Activated CD4-positive, alpha-beta T cell treated with anti-CD3 and anti-CD28 coated beads, Interleukin-2, amount 50 U/mL, for 16 hours (primary cell): ENCODE data around the gene KCNA10.
"Not testable (repeated sequence)": the region's sequence is repeated elsewhere in the genome, so short reads cannot be mapped to it uniquely, and the experiment has no call there.

Experiments
- DNase-seq: peaks from one replicate; pipeline ENCODE4 v3.0.0-alpha.2; 2020

The KCNA10 gene

GRCh38 chr1:110529011-110529410 lies 10.0 kb upstream of the KCNA10 start:
- DNase-seq = no peak

DNA sequence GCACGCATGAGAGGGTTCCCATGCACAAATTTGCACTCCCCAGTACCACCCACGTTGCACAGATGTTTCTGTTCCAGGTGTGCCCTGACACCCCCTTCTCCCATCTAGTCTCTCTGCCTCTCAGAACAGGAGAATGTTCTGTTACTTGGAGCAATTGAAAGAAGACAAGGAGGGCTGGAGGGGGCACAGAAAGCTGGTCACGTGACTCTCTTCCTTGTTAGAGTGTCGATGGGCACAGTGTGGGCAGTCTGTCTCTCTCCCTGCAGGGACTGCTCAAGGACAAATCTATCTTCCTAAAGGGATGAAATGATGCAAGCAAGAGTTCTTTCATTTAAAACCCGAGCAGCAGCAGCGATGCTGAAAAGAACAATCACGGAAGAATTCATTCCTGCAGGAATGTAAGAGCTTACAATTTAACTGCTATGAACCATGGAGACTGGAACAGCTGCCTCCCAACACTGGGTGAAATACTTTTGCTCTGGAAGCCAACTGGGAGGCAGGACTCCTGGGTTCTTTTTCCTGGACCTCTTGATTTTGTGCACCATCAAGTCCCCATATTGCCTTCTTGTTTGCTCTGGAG lies 7.3 kb upstream of the KCNA10 start:
- no peak for DNase-seq

DNA sequence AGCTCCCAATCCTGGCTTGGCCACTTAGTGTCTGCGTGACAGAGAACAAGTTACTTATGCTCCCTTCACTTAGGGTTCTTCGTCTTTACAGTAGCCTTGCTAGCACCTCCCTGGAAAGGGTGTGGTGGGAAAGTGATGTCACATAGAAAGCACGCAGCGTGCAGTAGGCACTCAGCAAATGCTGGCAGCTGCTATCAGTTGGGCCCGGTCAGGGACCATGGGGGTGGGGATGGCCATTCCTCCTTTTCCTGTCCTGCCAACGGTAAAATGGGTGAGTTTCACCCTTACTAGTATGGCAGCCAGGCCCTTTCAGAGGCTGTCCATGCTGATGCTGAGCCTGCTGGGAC lies 6.2 kb upstream of the KCNA10 start:
- DNase-seq = no peak

DNA sequence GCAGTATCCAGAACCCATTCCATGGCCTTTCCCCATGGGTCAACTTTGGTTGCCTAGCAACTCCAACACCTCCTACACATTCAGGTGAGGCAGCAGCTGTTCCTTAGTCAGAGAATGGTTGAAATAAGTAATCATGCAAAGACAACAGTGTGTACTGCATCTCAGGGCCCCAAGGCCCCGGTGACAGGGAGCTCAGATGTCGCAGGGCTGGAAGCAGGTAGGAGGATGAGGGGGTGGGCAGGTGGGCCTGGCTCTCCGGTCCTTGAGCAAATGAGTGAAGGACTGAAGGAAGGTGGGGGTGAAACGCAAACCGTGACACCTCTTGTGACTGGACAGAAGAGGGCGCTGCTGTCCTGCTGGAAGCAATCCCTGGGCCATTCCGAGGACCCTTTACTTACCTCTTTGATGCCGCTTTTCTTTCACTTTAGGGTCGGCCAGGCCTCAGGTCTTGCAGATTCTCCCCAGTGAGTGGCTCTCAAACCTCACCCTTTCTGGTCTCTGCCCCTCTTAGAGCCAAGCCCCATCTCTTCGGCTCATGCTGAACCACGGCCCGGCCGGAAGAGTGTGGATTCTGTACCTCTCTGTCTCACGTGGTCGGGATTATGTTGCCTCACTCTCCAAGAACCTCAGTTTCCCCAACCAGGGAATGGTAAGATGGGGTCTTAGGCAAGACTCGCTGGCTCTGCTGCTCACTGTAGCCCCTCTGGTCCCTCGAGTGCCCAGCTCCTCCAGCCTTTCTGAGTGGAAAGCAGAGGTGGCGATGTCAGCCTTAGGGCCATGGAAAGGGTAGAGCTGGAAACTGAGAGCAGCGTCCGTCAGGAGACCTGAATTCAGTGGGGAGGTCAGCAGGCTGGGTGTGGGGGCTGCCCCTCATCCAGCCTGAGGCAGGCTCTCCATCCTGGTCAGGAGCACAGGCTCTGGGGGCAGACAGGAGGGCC lies 5.6 kb upstream of the KCNA10 start:
- DNase-seq = peak; percentile 57

- DNase-seq = no peak
Measured at GRCh38 chr1:110523011-110523410, 4.0 kb upstream of the KCNA10 start.

DNA sequence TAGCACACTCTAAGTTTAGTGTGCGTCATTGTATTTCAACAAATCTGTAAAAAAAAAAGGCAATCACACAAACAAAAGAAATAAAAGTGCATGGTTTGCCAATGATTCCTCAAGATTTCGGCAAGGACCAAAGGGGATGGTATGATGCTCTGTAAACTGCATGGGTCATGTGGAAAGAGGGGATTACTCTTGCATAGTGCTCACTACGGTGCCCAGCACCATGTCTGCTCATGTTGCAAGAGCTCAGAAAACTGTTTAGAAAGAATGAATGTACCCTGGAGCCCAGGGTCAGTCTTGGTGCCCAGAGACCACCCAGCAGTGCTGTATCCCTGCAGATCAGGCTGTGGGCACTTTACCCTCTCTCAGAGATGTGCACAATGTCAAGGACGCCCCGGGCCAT lies 3.6 kb upstream of the KCNA10 start:
- DNase-seq = no peak

DNA sequence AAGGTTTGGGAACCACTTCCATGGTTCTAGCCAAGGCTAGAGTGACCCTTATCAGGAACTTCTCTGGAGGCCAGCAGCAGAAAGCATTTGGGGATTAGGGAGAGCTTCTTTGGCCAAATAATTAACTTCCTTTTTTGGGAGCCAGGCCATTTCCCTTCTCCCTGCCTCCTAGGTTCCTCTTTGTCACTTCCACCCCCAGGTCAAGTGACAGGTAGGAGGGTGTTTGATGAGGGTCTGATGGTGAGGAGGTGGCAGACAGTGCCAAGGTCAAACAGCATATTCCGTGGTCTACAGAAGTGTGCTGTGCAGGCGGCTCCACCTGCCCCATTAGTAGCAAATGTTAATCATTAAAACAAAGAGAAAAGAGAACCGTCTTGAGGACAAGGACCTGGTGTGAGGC lies 1.9 kb upstream of the KCNA10 start:
- no peak for DNase-seq

GRCh38 chr1:110515891-110516290 lies 3.1 kb downstream of the KCNA10 start:
- DNase-seq = no peak

GRCh38 chr1:110515041-110515440 lies 3.9 kb downstream of the KCNA10 start:
- DNase-seq = no peak

DNA sequence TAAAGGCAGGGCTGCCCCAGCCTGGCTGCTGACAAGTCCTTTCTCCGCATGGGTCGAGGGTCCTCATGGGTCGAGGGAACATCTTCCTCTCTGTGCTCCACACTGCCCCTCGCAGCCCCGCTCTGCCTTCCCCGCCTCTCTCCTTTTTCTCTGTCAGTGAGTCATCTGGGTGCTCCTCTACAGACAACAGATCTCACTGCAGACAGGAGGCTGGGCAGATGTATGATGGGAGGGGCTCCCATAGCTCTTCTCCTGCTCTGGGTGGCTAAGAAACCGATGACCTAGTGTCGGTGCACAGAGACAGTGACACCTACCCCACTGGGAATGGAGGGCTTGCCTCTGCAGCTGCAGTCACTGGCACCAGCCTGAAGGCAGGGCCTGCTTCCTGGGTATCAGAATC lies 5.5 kb downstream of the KCNA10 start:
- DNase-seq = no peak

DNA sequence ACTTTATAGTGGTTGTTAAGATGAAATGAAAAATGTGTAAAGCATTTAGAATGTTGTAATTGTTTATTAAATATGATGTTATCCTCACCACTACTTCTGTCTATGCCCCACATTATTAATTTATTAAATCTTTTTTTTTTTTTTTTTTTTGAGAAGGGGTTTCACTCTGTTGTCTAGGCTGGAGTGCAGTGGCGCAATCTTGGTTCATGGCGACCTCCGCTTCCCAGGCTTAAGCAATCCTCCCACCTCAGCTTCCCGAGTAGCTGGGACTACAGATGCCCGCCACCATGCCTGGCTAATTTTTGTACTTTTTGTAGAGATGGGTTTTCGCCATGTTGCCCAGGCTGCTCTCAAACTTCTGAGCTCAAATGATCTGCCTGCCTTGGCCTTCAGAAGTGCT lies 7.5 kb downstream of the KCNA10 start:
- DNase-seq = no peak

DNA sequence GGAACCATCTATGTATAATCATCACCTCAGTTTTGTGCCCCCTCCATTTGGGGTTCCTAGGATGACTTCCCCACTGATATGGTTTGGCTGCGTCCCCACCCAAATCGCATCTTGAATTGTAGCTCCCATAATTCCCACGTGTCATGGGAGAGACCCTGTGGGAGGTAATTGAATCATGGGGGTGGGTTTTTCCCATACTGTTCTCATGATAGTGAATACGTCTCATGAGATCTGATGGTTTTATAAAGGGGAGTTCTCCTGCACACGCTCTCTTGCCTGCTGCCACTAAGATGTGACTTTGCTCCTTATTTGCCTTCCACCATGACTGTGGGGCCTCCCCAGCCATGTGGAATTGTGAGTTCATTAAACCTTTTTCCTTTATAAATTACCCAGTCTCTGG lies 8.1 kb downstream of the KCNA10 start:
- DNase-seq = not testable (repeated sequence)

- DNase-seq = no peak
Measured at GRCh38 chr1:110509655-110510054, 9.3 kb downstream of the KCNA10 start.

- DNase-seq = no peak
Measured at GRCh38 chr1:110508028-110508940, 10.7 kb downstream of the KCNA10 start.

GRCh38 chr1:110506541-110506940 lies 12.4 kb downstream of the KCNA10 start:
- DNase-seq = no peak

DNA sequence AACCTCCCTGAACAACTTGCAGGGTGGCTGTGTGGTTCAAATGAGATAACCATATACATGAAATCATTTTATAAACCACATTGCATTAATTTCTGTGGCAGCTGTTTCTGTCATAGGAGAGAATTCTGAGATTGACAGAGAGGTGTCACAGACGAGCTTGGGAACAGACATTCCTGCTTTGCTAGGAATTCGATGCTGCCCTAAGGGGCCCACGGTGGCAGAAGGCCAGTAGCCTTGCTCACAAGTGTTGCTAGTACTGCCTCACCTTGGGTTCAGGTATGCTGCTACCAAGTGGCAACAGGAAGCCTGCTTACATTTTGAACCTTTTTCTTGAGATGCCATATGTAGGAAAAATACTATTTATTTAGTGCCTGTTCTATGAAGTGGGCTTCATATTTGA lies 13.4 kb downstream of the KCNA10 start:
- no peak for DNase-seq

DNA sequence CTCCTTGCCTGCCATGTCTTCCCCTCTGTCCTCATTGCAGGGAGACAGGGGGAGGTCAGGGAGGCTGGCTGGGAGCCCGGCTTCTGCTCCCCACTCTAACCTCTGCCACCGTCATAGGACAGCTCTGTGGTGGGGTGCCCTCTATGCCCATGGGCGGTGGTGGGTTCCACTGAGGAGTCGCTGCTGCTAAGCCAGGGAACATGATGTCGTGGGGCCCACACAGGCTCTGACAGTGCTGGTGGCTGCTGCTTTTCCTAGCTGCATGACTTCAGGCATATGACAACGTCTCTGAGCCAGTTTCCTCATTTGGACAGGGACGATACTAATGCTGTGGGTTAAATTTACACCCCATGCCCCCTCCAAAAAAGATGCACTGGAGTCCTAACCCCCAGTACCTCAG lies 14.7 kb downstream of the KCNA10 start:
- DNase-seq = no peak

- no peak for DNase-seq
Measured at GRCh38 chr1:110503471-110503870, 15.5 kb downstream of the KCNA10 start.

GRCh38 chr1:110502402-110503151 lies 16.4 kb downstream of the KCNA10 start:
- no peak for DNase-seq

- DNase-seq = no peak
Measured at GRCh38 chr1:110501488-110502132, 17.4 kb downstream of the KCNA10 start.

DNA sequence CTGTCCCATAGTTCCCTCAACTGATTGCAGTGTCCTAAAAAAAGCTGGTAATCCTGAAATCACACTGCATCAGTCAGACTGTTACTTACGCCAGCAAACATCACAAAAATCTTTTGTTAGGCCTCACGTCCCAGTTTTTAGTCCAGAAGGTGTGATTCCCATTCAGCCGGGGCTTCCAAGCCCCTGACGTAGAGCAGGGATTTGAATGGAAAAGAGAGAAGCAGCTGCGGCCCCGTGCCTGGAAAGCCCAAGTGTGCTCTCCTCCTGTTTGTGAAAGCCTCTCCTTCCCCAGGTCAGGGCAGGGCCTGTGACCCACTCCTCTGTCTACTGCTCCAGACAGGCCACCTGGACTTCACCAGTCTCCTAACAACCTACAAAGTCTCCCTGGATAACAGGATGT lies 20.7 kb downstream of the KCNA10 start:
- no peak for DNase-seq

DNA sequence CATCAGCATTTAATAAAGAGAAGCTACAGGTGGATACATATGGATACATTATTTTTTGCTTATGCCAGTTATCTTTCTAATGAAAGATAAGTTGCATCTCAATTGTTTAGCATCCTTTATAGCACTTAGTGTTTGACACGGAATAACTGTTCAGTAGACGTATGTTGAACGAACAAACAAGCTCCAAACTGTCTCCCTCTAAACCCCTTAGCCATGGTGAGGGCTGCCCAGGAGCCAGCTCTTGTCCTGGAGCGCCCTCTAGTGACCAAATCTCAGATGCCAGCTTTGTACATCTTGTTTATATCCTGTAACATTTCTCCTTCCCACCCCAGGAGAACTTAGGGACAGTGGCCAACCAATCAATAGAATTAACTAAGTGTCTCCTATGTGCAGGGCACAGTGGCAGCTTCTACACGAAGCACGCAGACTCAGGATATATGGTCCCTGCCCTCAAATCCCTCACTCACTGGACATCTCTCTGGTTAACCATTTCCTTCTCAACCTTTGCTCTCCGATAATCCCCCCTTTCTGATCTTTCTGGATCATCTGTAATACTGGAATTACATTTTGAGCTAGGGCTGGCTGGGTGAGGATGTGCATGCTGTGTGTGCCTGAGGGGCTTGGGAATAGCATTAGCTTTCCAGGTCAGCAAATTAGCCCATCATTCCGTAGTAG lies 22.9 kb downstream of the KCNA10 start:
- peak; percentile 79 for DNase-seq
